GM19043 (cell line): ENCODE data around the gene UBE2M.
A peak's percentile ranks its signal among the peaks of the same experiment; 100 is the strongest.

Source experiments
- ATAC-seq: cut with Tn5 transposase; IDR thresholded peaks from one replicate; pipeline ENCODE4 v1.9.1; 2021; ENCODE audit warnings: low read depth; ENCODE audit not compliant: unreplicated experiment

Gene UBE2M

GRCh38 chr19:58571575-58571947, 13.2 kb upstream of the UBE2M start:
- no peak for ATAC-seq

GRCh38 chr19:58570770-58571574, 12.6 kb upstream of the UBE2M start:
- no peak for ATAC-seq

GRCh38 chr19:58569943-58570670, 11.7 kb upstream of the UBE2M start:
- no peak for ATAC-seq

GRCh38 chr19:58569191-58569942, 11.0 kb upstream of the UBE2M start:
- no peak for ATAC-seq

GRCh38 chr19:58568453-58569130, 10.2 kb upstream of the UBE2M start:
- ATAC-seq: no peak

GRCh38 chr19:58566989-58567388, 8.6 kb upstream of the UBE2M start:
- ATAC-seq: no peak

GRCh38 chr19:58563823-58564222, 5.4 kb upstream of the UBE2M start:
- ATAC-seq: no peak

- no peak for ATAC-seq
Observed at GRCh38 chr19:58563034-58563573, 4.7 kb upstream of the UBE2M start.

GRCh38 chr19:58562122-58563033, 4.0 kb upstream of the UBE2M start:
- no peak for ATAC-seq

- no peak for ATAC-seq
Observed at GRCh38 chr19:58561373-58562121, 3.1 kb upstream of the UBE2M start.

- ATAC-seq: no peak
Observed at GRCh38 chr19:58560921-58561320, 2.5 kb upstream of the UBE2M start.

- ATAC-seq: no peak
Observed at GRCh38 chr19:58560007-58560887, 1.8 kb upstream of the UBE2M start.

- peak; percentile 23 for ATAC-seq
Observed at GRCh38 chr19:58559275-58560006, 1.0 kb upstream of the UBE2M start.

- ATAC-seq: peak; percentile 52
Observed at GRCh38 chr19:58558623-58559274, 338 bp upstream of the UBE2M start.

- ATAC-seq: no peak
Observed at GRCh38 chr19:58557221-58558065, 968 bp downstream of the UBE2M start.
